ENCODE results near the gene SLC25A13.
"Not testable (repeated sequence)": the region's sequence is repeated elsewhere in the genome, so short reads cannot be mapped to it uniquely, and the experiment has no call there.

The SLC25A13 gene

DNA sequence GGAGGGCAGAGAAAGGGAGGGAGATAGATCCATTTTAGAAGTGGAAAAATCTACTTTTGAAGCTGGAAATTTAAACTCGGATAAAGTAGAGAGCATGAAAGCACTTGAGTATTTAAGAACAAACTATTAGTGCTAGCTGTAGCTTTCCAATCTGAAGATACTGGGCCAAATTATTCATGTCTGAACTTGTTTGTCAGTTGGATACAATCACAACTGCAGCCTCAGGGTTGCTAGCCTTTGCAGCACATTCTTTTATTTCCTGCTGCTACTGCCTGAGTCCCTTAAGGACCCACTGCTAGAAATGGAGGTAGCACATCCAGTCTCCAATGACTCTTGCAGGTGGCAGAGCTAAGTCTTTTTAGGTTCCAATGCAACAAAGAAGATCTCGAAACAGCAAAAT is 8.3 kb upstream of the SLC25A13 start:
- TF ChIP-seq, protein P1, sequence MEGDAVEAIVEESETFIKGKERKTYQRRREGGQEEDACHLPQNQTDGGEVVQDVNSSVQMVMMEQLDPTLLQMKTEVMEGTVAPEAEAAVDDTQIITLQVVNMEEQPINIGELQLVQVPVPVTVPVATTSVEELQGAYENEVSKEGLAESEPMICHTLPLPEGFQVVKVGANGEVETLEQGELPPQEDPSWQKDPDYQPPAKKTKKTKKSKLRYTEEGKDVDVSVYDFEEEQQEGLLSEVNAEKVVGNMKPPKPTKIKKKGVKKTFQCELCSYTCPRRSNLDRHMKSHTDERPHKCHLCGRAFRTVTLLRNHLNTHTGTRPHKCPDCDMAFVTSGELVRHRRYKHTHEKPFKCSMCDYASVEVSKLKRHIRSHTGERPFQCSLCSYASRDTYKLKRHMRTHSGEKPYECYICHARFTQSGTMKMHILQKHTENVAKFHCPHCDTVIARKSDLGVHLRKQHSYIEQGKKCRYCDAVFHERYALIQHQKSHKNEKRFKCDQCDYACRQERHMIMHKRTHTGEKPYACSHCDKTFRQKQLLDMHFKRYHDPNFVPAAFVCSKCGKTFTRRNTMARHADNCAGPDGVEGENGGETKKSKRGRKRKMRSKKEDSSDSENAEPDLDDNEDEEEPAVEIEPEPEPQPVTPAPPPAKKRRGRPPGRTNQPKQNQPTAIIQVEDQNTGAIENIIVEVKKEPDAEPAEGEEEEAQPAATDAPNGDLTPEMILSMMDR (IDR thresholded peaks at IDR 0.05): no peak
- H3K4me1 ChIP-seq (ENCODE audit: control insufficient read depth in 1 of 2, insufficient read depth in 1 of 2, low read depth in 1 of 2, low read length in 1 of 2): peaks cover 28% of the 10 kb centered on the region in 2 experiments
- no peak overlapping the region for H3K4me3 ChIP-seq (ENCODE audit: low read depth in 1 of 2, low read length in 1 of 2)
- H3K9me3 ChIP-seq: no peaks in the 10 kb centered on the region
- H3K27me3 ChIP-seq: no peaks in the 10 kb centered on the region
- H3K36me3 ChIP-seq: no peaks in the 10 kb centered on the region
- H3K27ac ChIP-seq: no peak overlapping the region

DNA sequence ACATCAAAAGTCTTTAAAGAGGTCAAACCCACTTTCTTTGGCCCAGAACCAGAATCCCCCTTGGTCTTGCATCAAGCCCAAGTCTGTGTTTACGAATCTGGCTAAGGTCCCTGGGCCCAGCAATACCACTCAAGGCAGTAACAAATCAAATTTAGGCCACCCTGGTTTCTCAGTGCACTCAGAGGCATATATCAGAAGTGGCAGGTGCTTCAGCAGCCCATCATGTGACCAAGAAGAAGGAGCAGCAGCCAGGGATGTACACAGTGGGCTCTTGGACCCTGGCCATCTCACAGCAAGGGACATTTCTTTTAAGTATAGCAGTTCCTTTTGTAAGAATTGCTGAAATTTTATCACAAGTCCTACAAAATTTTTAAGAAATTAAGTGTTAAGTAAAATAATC is 7.3 kb upstream of the SLC25A13 start:
- Histone ChIP-seq H3K27me3 (no peaks in the 10 kb centered on the region), H3K4me3 (ENCODE audit: low read depth in 1 of 2, low read length in 1 of 2) (no peak overlapping the region), H3K36me3 (no peaks in the 10 kb centered on the region), H3K4me1 (ENCODE audit: control insufficient read depth in 1 of 2, insufficient read depth in 1 of 2, low read depth in 1 of 2, low read length in 1 of 2) (peaks cover 28% of the 10 kb centered on the region in 2 experiments), H3K27ac (no peak overlapping the region), H3K9me3 (no peaks in the 10 kb centered on the region)
- TF ChIP-seq, protein P1 (IDR thresholded peaks at IDR 0.05): no peak

DNA sequence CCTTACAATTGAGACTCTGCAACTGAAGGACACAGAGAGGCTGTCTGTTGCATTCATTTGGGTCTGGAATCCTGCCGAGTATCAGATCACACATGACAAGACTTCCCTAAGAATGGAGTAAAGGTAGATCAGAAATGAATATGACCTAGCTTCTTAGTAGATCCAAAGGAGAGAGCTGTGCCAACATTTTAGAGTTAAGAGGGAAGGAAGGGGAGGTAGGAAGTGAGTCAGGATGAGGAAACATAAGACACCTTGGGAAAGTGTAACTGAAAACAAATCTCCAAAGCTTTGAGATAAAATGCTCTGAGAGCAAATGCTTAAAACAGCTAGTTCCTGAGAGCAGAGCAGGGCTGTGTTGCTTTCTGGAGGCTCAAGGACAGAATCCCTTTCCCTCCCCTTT is 6.1 kb upstream of the SLC25A13 start:
- no peaks in the 10 kb centered on the region for H3K9me3 ChIP-seq
- TF ChIP-seq, protein P1 (IDR thresholded peaks at IDR 0.05): no peak
- peaks cover 28% of the 10 kb centered on the region in 2 experiments for H3K4me1 ChIP-seq (ENCODE audit: control insufficient read depth in 1 of 2, insufficient read depth in 1 of 2, low read depth in 1 of 2, low read length in 1 of 2)
- no peak overlapping the region for H3K4me3 ChIP-seq (ENCODE audit: low read depth in 1 of 2, low read length in 1 of 2)
- H3K27me3 ChIP-seq: no peaks in the 10 kb centered on the region
- peak overlapping the region; percentile 79 for H3K27ac ChIP-seq
- H3K36me3 ChIP-seq: no peaks in the 10 kb centered on the region

DNA sequence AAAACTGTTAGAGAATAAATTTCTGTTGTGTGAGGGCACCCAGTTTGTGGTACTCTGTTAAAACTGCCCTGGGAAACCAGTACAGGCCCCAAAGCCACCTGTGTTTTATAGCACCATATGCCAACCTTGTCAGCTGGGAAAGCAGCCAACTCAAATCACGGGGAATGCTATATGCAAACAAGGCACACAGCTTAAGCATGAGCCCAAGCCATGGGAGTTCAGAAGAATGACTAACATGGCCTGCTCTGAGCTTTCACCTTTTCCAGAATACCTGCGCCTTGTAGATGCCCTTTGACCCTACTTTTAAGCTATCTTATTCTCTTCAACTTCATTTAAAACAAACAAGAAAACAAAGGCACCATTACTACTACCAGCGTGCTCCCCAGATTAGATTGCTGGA is 5.5 kb upstream of the SLC25A13 start:
- Histone ChIP-seq H3K27ac (peak overlapping the region; percentile 79), H3K9me3 (no peaks in the 10 kb centered on the region), H3K27me3 (no peaks in the 10 kb centered on the region), H3K4me1 (ENCODE audit: control insufficient read depth in 1 of 2, insufficient read depth in 1 of 2, low read depth in 1 of 2, low read length in 1 of 2) (peaks cover 33% of the 10 kb centered on the region in 2 experiments), H3K4me3 (ENCODE audit: low read depth in 1 of 2, low read length in 1 of 2) (no peak overlapping the region), H3K36me3 (no peaks in the 10 kb centered on the region)
- TF ChIP-seq, protein P1 (IDR thresholded peaks at IDR 0.05): no peak

DNA sequence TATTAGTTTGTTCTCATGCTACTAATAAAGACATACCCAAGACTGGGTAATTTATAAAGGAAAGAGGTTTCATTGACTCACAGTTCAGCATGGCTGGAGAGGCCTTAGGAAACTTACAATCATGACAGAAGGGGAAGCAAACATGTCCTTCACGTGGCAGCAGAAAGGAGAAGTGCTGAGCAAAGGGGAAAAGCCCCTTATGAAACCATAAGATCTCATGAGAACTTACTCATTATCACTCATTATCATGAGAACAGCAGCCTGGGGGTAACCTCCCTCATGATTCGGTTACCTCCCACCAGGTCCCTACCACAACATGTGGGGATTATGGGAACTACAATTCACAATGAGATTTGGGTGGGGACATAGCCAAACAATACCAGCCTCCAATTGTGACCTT is 4.9 kb upstream of the SLC25A13 start:
- not testable (repeated sequence) for H3K36me3 ChIP-seq; H3K9me3 ChIP-seq; H3K27me3 ChIP-seq; H3K4me3 ChIP-seq (ENCODE audit: low read depth in 1 of 2, low read length in 1 of 2)
- Histone ChIP-seq H3K27ac (peak overlapping the region; percentile 79), H3K4me1 (ENCODE audit: control insufficient read depth in 1 of 2, insufficient read depth in 1 of 2, low read depth in 1 of 2, low read length in 1 of 2) (peaks cover 37% of the 10 kb centered on the region in 2 experiments)
- TF ChIP-seq, protein P1 (IDR thresholded peaks at IDR 0.05): peak; percentile 27

Data from neutrophil (primary cell).